ENCODE data around the gene KIF26B. TPM values are rescaled to one million over a fixed set of nuclear protein-coding genes. Genes with fewer than 3 reads are reported as not detected.

Gene KIF26B
- total RNA-seq, 2 experiments from 2014 or later = not detected

DNA sequence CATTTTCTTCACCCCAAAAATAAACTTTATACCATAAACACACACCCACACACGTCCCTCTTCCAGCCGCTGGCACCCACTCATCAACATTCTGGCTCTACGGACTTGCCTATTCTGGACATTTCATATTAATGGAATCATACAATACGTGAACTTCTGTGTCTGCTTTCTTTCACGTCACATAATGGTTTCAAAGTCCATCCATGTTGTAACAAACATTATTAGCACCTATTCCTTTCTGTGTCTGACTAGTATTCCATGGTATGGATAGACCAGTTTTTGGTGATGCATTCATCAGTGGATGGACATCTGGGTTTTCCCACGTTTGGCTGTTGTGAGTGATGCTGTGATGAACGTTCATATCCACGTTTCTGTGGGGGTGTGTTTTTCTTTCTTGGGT, 323.2 kb downstream of the KIF26B start:
- intact Hi-C loops (cut with micrococcal nuclease; ENCODE audit: unreplicated experiment) = no loop called here
- Histone ChIP-seq H4K20me1 (ENCODE audit: insufficient read depth, low read length) (no peaks in the 10 kb centered on the region), H3K79me2 (ENCODE audit: insufficient read depth, low read depth, low read length) (no peaks in the 10 kb centered on the region), H3K4me2 (ENCODE audit: low read length) (no peak overlapping the region), H3K9me2 (ENCODE audit: insufficient read depth, low read length) (no peaks in the 10 kb centered on the region), H3K27ac (ENCODE audit: low read depth, low read length, poor library complexity, severe bottlenecking) (no peak overlapping the region), H3K36me3 (ENCODE audit: insufficient read depth, low read length) (no peaks in the 10 kb centered on the region), H3K4me1 (ENCODE audit: insufficient read depth, low read length, poor library complexity, severe bottlenecking) (no peaks in the 10 kb centered on the region), H2AFZ (ENCODE audit: low read length) (no peak overlapping the region), H3K9me3 (ENCODE audit: low read length) (no peaks in the 10 kb centered on the region), H3K4me3 (ENCODE audit: low read depth, low read length, poor library complexity, severe bottlenecking) (no peak overlapping the region)
- ChIA-PET POLR2A (no interaction called here), CTCF (ENCODE audit: unreplicated experiment) (no interaction called here)
- no TSS peak for BruUV-seq (replicated peaks)
- DNase-seq (ENCODE audit: low spot score) = no peak
- TF ChIP-seq, protein P1, sequence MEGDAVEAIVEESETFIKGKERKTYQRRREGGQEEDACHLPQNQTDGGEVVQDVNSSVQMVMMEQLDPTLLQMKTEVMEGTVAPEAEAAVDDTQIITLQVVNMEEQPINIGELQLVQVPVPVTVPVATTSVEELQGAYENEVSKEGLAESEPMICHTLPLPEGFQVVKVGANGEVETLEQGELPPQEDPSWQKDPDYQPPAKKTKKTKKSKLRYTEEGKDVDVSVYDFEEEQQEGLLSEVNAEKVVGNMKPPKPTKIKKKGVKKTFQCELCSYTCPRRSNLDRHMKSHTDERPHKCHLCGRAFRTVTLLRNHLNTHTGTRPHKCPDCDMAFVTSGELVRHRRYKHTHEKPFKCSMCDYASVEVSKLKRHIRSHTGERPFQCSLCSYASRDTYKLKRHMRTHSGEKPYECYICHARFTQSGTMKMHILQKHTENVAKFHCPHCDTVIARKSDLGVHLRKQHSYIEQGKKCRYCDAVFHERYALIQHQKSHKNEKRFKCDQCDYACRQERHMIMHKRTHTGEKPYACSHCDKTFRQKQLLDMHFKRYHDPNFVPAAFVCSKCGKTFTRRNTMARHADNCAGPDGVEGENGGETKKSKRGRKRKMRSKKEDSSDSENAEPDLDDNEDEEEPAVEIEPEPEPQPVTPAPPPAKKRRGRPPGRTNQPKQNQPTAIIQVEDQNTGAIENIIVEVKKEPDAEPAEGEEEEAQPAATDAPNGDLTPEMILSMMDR (conservative IDR thresholded peaks at IDR 0.05; ENCODE audit: low read length) = no peak
- no peak for TF ChIP-seq EZH2phosphoT487 (IDR thresholded peaks at IDR 0.05; ENCODE audit: borderline replicate concordance, low read depth, low read length)

DNA sequence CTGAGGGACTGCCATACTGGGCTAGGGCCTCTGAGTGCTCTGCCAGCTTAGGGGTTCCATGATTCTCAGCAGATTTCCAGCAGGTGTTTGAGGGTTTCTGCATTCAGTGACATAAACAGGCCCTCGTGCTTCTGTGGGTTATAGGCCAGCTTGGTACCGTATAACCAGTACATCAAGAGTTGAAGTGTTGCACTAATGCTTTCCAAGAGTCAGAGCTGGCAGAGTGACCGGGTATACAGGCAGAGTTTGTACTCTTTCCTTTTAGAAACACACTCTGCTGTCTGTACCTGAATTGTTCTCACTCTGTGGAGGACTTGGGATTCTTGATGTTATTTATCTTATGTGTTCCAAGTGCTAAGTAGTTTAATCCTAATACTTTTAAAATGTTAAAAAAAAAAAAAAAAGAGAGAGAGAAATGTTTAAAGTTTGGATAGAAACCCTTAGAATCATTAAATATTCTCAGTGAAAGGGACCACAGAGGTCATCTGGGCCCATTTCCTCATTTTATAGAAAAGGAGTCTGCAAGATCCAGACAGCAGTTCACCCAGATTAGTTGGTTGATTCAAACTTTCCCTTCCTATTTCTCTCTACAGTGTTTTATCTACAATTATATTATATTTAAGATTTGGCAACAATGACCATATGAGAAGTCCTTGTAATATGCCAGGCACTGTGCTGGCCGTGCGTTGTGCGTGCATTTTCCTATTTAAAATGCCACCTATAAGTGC, 325.8 kb downstream of the KIF26B start:
- POLR2A ChIA-PET = no interaction called here
- CTCF ChIA-PET (ENCODE audit: unreplicated experiment) = no interaction called here
- intact Hi-C loops (cut with micrococcal nuclease; ENCODE audit: unreplicated experiment) = no loop called here
- Histone ChIP-seq H3K4me1 (ENCODE audit: insufficient read depth, low read length, poor library complexity, severe bottlenecking) (no peaks in the 10 kb centered on the region), H3K9me3 (ENCODE audit: low read length) (no peaks in the 10 kb centered on the region), H4K20me1 (ENCODE audit: insufficient read depth, low read length) (no peaks in the 10 kb centered on the region), H3K4me3 (ENCODE audit: low read depth, low read length, poor library complexity, severe bottlenecking) (no peak overlapping the region), H3K27ac (ENCODE audit: low read depth, low read length, poor library complexity, severe bottlenecking) (no peak overlapping the region), H2AFZ (ENCODE audit: low read length) (no peak overlapping the region), H3K4me2 (ENCODE audit: low read length) (no peak overlapping the region), H3K36me3 (ENCODE audit: insufficient read depth, low read length) (no peaks in the 10 kb centered on the region), H3K9me2 (ENCODE audit: insufficient read depth, low read length) (no peaks in the 10 kb centered on the region), H3K79me2 (ENCODE audit: insufficient read depth, low read depth, low read length) (no peaks in the 10 kb centered on the region)
- TF ChIP-seq, protein P1 (conservative IDR thresholded peaks at IDR 0.05; ENCODE audit: low read length) = no peak
- TF ChIP-seq EZH2phosphoT487 (IDR thresholded peaks at IDR 0.05; ENCODE audit: borderline replicate concordance, low read depth, low read length) = no peak
- no TSS peak for BruUV-seq (replicated peaks)
- no peak for DNase-seq (ENCODE audit: low spot score)

DNA sequence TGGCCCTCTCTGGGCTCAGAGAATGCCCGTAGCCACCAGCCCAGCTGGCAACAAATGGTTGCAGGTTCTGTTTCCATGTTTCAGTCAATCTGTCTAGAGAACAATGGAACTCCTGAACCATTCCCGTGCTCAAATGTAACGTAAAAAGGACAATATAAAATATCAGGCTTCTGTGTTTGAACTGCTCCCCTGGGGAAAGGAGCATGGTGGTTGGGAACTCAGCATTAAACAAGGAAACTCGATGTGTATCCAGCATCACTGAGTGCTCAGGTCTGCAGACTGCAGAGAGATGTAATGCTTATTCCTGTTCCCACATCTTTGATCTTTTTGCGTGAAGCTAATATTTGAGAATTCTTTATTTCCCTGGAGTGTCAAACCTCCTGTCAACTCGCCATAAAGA, 326.5 kb downstream of the KIF26B start:
- Histone ChIP-seq H3K9me2 (ENCODE audit: insufficient read depth, low read length) (no peaks in the 10 kb centered on the region), H3K4me3 (ENCODE audit: low read depth, low read length, poor library complexity, severe bottlenecking) (no peak overlapping the region), H3K4me2 (ENCODE audit: low read length) (no peak overlapping the region), H4K20me1 (ENCODE audit: insufficient read depth, low read length) (no peaks in the 10 kb centered on the region), H3K9me3 (ENCODE audit: low read length) (no peaks in the 10 kb centered on the region), H3K79me2 (ENCODE audit: insufficient read depth, low read depth, low read length) (no peaks in the 10 kb centered on the region), H3K27ac (ENCODE audit: low read depth, low read length, poor library complexity, severe bottlenecking) (no peak overlapping the region), H3K4me1 (ENCODE audit: insufficient read depth, low read length, poor library complexity, severe bottlenecking) (no peaks in the 10 kb centered on the region), H3K36me3 (ENCODE audit: insufficient read depth, low read length) (no peaks in the 10 kb centered on the region), H2AFZ (ENCODE audit: low read length) (no peak overlapping the region)
- CTCF ChIA-PET (ENCODE audit: unreplicated experiment) = no interaction called here
- BruUV-seq (replicated peaks) = no TSS peak
- intact Hi-C loops (cut with micrococcal nuclease; ENCODE audit: unreplicated experiment) = no loop called here
- TF ChIP-seq EZH2phosphoT487 (IDR thresholded peaks at IDR 0.05; ENCODE audit: borderline replicate concordance, low read depth, low read length) = no peak
- TF ChIP-seq, protein P1 (conservative IDR thresholded peaks at IDR 0.05; ENCODE audit: low read length) = no peak
- DNase-seq (ENCODE audit: low spot score) = no peak
- POLR2A ChIA-PET = interaction anchor here (0.7 kb wide), 1 partner anchor 69 kb away, joined by 3 read pairs; no protein-coding TSS in a partner anchor

Measured in OCI-LY7 (cell line).